COLO668 (cell line): ENCODE results near the gene PTGDS.

Experiments used
- DNase-seq: peaks from one replicate; lab custom pipeline; 2025; ENCODE audit not compliant: unreplicated experiment; lab: John Stamatoyannopoulos, UW

Gene PTGDS

GRCh38 chr9:136985853-136986252 is 8.5 kb downstream of the PTGDS start:
- no peak for DNase-seq

- DNase-seq, result no peak
These were observed 11.6 kb downstream of the PTGDS start for GRCh38 chr9:136988872-136989271.

- DNase-seq, result peak; percentile 81
These were observed 13.1 kb downstream of the PTGDS start for GRCh38 chr9:136990242-136990911.

DNA sequence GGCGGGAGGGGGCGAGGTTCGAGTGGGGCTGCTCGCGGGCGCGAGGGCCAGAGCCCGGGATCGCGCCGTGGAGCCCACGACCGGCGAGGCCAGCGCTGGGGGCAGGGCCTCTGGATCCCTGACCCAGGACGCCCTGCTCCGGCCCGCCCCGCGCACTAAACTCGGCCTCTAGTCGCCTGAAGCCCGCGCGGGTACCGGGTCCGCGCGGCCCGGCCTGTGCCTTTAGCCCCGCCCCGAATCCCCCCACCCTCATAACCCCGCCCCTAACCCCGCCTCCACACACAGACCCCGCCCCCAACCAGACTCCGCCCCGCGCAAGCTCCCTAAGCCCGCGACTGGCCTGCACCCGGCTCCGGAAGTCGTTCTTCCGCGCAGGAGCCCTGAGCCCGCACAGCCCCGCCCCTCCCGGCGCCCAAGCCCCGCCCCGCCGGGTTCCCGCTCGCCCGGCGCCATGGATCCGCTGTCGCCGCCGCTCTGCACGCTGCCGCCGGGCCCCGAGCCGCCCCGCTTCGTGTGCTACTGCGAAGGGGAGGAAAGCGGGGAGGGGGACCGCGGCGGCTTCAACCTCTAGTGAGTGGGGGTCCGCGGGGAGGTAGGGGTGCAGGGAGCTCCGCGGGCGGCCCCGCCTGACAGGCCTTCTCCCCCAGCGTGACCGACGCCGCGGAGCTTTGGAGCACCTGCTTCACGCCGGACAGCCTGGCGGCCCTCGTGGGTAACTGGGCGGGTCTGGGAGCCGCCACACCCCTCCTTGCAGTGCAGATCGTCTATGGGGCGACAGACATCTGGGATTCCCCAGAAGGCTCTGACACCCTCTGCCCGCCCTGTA is 14.9 kb downstream of the PTGDS start, which contains the start of gene PAXX:
Gene PAXX, plus strand, starts transcription at position 430 of the 826 bp plus-strand sequence. Its CDS starts 22 bp downstream, at position 452.
- peak; percentile 94 for DNase-seq

DNA sequence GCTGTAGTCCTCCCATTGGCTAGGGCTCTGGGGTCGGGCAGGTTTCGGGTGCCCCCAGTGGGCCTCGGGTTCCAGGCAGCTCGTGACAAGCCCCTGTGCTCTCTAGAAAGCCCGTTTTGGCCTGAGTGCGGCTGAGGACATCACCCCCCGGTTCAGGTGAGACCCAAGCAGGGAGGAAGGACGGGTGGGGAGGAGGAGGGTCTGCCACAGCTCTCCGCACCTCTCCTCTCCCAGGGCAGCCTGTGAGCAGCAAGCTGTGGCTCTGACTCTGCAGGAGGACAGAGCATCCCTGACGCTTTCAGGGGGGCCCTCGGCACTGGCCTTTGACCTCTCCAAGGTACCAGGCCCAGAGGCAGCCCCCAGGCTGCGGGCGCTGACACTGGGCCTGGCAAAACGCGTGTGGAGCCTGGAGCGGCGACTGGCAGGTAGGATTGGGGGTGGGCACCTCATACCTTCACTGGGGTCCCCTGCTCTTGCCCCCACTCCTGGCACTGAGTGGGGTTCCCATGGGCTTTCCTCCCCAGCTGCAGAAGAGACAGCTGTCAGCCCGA is 15.6 kb downstream of the PTGDS start:
- no peak for DNase-seq

DNA sequence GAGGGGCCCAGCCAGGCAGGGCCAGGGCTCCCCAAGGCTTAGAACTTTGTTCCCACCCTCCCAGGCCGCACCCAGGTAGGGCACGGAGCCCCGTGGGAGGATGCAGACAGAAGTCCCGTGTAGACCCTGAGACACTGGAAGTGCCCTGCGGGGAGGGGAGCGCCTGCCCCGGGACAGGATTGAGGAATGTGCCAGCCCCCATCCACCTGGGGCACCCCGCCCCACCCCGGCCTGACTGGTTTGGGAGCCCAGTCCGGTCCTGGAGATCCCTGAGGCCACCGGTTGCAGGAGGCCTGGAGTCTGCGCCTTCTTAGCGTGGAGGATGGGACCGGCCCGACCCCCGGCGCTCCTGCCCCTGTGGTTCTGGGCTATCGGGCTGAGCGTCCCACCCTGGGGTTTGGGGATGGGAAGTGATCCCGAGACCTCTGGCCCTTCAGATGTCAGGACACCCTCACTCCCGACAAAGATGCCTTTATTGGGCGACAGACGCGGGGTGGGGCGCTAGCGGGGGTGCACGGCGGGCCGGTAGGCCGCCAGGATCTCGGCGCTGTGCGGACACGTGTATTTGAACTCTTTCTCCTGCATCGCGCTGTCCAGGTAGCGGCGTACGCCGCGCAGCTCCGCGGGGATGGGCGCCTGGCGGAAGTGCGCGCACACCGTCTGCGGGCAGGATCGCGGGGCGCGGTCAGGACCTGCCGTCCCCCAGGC is 17.0 kb downstream of the PTGDS start:
- no peak for DNase-seq

GRCh38 chr9:136994888-136995230 is 17.6 kb downstream of the PTGDS start:
- DNase-seq, result no peak

DNA sequence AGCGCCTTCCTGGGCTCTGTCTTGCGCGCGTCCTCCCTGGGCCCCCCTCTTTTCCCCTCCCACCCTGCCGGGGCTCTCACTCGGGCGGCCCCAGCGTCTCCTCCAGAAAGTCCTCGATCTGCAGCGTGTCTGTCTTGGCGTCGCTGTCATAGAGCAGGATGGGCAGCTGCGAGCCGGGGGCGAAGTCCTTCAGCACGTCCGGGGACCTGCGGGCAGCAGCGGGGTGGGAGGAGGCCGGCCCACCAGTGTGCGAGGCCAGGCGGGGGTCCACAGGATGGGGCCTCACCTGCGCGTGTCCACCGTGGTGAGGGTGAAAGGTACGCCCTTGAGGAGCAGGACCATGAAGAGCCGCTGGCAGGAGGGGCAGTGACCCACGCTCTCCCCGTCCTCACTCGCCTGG is 18.1 kb downstream of the PTGDS start:
- no peak for DNase-seq

DNA sequence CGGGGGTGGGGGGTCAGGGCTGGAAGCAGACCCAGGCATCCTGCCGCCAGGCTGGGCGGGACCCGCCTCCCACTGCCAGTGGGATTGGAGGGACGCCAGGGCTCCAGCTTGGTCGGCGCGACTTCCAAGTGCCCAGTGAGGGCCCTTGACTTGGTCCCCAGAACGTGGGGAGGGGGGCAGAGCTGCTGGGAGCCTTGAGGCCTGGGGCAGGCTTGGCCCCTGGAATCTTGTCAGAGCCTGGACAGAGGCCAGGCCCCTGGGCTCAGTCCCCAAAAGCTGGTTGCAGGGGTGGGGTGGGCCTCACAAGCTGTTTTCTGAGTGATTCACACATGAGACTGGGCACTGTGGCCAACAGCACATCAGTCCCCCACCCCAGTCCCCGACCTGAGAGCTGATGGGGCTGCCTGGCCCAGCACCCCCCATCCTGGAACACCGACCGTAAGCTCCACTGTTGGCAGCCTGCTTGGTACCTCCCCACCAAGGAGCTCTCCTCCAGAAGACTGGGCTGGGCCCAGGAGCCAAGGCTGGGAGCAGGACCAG is 18.5 kb downstream of the PTGDS start:
- no peak for DNase-seq

GRCh38 chr9:136996361-136997292 is 19.3 kb downstream of the PTGDS start, which contains the start of gene CLIC3:
Gene CLIC3 (minus strand): TSS chr9:136996568. CDS start chr9:136996543, 25 bp downstream.
- DNase-seq, result peak; percentile 60

DNA sequence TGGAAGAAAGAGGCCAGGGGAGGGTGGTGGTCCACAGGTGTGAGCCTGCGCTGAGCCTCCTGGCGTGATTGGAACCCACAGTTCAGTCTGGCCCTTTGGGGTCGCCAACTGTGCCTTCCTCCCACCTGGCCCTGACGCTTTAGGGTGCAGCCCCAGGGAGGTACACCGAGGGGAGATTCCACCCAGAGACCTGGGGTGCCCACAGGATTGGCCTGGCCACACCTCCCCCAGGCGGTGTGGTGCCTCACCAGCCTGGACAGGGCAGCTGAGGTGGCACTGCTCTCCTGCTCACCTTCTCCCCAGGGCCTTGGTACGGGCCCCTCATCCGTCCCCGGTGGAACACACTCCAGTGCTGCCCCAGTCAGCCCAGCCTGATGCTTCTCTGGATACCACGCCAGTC is 20.1 kb downstream of the PTGDS start:
- no peak for DNase-seq

- peak; percentile 15 for DNase-seq
These were observed 20.5 kb downstream of the PTGDS start for GRCh38 chr9:136997830-136998234.

GRCh38 chr9:137000177-137000930 is 23.1 kb downstream of the PTGDS start:
- no peak for DNase-seq

DNA sequence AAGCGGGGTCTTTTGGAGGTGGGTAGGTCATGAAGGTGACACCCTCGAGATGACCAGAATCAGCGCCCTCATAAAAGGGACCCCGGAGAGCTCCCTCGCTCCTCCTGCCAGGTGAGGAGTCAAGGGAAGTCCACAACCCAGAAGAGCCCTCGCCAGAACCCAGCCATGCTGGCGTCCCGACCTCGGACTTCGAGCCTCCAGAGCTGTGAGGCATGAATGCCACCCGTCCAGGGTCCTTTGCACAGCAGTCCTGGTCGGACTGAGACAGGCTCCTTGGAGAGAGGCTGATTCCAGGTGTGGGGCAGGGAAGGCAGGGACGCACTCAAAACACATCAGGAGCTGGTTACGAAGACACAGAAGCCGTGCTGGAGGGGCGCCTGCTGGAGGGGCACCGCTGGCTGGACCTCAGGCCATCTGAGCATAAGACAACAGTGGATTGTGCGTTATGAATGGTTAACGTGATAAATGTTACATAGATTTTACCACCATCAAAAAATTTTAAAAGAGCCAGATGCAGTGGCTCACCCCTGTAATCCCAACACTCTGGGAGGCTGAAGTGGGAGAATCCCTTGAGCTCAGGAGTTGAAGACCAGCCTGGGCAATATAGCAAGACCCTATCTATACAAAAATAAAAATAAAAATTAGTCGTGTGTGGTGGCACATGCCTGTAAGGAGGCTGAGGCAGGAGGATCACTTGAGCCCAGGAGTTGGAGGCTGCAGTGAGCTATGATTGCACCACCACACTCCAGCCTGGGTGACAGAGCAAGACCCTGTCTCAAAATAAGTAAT is 24.7 kb downstream of the PTGDS start:
- no peak for DNase-seq

DNA sequence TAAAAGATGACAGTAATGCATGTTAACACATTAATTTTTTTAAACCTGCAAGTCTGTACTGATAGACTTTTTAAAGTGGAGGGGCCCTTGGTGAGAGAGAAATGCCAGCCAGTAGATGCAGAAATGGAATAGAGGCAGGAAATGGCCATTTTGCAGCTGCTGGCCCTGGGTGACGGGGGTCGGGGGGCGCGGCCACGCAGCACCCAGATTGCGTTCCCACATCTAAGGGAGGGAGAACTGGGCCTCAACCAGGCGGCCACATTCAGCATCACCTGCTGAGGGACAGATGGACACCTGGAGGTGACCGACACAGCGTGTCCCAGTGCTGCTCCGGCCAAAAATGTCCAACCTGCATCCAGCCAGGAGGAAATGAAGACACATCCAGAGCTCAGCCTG is 25.3 kb downstream of the PTGDS start:
- no peak for DNase-seq

DNA sequence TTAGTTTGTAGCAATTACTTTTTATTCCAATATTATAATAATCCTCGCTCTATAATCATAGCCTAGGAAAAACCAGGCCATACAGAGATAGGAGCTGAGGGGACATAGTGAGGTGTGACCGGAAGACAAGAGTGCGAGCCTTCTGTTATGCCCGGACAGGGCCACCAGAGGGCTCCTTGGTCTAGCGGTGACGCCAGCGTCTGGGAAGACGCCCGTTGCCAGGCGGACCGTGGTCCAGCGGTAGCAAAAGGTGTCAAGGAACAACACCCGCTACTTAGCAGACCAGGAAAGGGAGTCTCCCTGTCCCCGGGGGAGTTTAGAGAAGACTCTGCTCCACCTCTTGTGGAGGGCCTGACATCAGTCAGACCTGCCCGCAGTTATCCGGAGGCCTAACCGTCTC is 27.0 kb downstream of the PTGDS start:
- peak; percentile 21 for DNase-seq

DNA sequence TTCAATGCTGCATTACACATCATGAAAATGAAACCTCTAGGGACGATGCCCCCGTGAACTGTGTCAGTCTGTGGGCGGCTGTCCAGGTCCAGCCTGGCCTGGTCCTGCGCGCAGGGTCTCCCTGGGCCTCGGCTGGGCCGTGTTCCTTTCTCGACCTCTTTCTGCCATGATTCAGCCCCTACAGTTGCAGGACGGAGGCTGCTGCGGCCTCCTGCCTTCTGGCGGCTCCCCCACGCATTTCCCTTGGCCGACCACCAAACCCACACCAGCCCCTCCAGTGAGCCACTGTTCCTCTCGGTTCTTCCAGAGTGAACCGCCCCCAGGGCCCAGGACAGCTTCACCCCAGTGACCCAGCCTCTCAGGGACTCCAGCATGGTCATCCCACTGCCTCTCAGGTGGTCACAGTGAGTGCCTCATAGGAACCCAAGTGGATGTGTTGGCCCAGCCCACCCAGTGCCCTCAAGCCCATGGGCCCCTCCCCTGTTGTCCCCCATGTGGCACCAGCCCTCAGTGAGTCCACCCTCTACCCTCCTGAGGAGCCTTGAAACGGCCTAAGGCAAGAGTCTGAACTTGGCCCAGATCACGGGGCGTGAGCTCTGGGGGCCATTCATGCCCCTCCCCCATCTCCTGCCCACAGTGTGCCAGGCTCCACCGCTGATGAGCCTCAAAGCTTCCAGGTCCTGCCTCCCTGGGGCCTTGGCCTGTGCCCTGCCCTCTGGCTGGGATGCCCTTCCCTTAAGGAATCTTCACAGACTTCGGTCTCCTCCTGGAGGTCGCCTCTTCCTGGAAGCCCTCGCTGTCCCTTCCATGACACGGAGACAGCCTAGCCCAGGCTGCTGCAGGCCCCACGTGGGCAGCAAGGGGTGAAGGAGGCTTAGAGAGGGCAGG is 29.1 kb downstream of the PTGDS start:
- no peak for DNase-seq
